Measurements from ENCODE around the gene ASCL5. TPM values are rescaled to one million over a fixed set of nuclear protein-coding genes. Genes with fewer than 3 reads are reported as not detected.

The ASCL5 gene
- total and polyA plus RNA-seq, 9 of the 15 experiments (the other 6 are each of a cell fraction or from before 2014, with no cell fraction given): 0.09 TPM; not detected in 8

DNA sequence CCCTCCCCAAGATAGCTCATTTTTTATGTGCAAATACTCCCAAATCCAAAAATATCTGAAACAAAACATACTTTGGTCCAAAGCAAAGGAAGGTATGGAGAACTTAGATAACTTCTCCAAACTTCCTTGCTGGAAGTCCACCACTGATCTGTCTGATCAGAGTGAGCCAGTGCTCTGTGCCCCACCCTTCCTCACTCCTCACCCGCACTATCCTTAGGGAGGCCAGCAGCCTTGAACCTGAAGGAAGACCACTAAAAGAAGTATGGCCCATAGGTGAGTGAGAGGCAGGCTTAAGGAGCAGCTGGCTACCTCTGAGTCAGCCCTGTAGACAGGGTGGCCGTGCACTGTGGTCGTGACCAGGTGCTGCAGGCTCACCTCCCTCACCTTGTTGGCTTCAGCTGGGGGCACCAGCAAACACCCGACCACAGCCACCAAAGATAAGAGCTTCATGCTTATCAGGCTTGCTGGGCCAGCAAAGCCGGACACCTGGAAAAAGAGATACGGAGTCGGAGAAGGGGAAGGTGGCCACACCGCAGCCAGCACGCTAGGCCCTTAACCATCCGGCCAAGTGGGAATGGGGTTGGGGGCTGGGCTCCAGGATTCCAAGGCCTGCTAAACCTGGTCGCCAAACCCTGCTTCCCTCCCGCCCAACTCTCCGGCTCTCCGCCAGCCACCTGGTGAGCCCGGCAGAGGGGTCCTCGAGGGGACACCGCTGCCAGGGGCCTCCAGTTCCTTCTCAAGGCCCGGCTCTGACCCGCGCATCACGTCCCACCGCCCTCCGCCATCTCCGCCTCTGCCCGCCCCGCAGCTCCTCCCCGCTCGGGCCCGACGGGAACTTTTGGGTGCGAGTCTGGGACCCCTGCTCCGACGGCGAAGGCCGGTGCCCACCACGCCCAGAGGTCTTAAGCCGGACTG lies 26.7 kb upstream of the ASCL5 start (continued):
- TF ChIP-seq ZNF347 (CRISPR knock-in tag; IDR thresholded peaks at IDR 0.05; ENCODE audit: low read depth) (no peak), E2F3 (CRISPR knock-in tag; IDR thresholded peaks at IDR 0.05) (no peak), EP300 (IDR thresholded peaks at IDR 0.05; ENCODE audit: low read length) (peak; percentile 93), GATAD2B (IDR thresholded peaks at IDR 0.05; ENCODE audit: borderline replicate concordance) (0 out of 2 replicates have a peak, but pooled peaks have one; percentile 23), TFE3 (CRISPR knock-in tag; IDR thresholded peaks at IDR 0.05) (no peak), POLR2AphosphoS5 (IDR thresholded peaks at IDR 0.05; ENCODE audit: control insufficient read depth, insufficient read depth, low read depth, low read length) (peak; percentile 95), MCM3 (IDR thresholded peaks at IDR 0.05) (no peak), NR2C1 (IDR thresholded peaks at IDR 0.05) (no peak), NR2C1 (tag; IDR thresholded peaks at IDR 0.05) (peak; percentile 40; the same call in 1 of the 2 replicates), NEUROD1 (IDR thresholded peaks at IDR 0.05; ENCODE audit: borderline replicate concordance, low read depth, low read length, partially characterized antibody) (peak; percentile 77), MAZ (CRISPR knock-in tag; conservative IDR thresholded peaks at IDR 0.05 in 1 of 2, IDR thresholded peaks at IDR 0.05 in 1 of 2) (peak in 1 of 2 experiments; percentile 45; a peak in 2 of 4 replicates), ZNF232 (CRISPR knock-in tag; IDR thresholded peaks at IDR 0.05) (no peak), ATF1 (CRISPR knock-in tag; IDR thresholded peaks at IDR 0.05) (no peak), ATF1 (tag; IDR thresholded peaks at IDR 0.05) (no peak), ZNF224 (CRISPR knock-in tag; IDR thresholded peaks at IDR 0.05) (no peak), KDM2B (CRISPR knock-in tag; IDR thresholded peaks at IDR 0.05) (no peak), ZBTB5 (IDR thresholded peaks at IDR 0.05) (no peak), KHSRP (IDR thresholded peaks at IDR 0.05) (no peak), ELF1 (tag; IDR thresholded peaks at IDR 0.05) (no peak), BRD4 (IDR thresholded peaks at IDR 0.05) (no peak), GTF2F1 (IDR thresholded peaks at IDR 0.05; ENCODE audit: low read depth, low read length) (no peak), POLR3G (IDR thresholded peaks at IDR 0.05; ENCODE audit: extremely low read depth, insufficient read length, insufficient replicate concordance) (no peak), JUND (IDR thresholded peaks at IDR 0.05; ENCODE audit: borderline replicate concordance, low read depth, low read length) (peak; percentile 46), JUND (tag; IDR thresholded peaks at IDR 0.05; ENCODE audit: borderline replicate concordance, low read depth, low read length) (no peak; the same call in 2 of the 3 replicates), SAFB (IDR thresholded peaks at IDR 0.05; ENCODE audit: borderline replicate concordance, low read depth, low read length) (no peak)
- TF ChIP-seq, protein P1, sequence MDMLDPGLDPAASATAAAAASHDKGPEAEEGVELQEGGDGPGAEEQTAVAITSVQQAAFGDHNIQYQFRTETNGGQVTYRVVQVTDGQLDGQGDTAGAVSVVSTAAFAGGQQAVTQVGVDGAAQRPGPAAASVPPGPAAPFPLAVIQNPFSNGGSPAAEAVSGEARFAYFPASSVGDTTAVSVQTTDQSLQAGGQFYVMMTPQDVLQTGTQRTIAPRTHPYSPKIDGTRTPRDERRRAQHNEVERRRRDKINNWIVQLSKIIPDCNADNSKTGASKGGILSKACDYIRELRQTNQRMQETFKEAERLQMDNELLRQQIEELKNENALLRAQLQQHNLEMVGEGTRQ (CRISPR knock-in tag; IDR thresholded peaks at IDR 0.05): no peak

Measured in K562 (cell line).